ENCODE measurements around the gene UNC45B.

GRCh38 chr17:35121315-35121714, 26.3 kb upstream of the UNC45B start, which contains the start of gene FNDC8:
- TF ChIP-seq, protein P1, sequence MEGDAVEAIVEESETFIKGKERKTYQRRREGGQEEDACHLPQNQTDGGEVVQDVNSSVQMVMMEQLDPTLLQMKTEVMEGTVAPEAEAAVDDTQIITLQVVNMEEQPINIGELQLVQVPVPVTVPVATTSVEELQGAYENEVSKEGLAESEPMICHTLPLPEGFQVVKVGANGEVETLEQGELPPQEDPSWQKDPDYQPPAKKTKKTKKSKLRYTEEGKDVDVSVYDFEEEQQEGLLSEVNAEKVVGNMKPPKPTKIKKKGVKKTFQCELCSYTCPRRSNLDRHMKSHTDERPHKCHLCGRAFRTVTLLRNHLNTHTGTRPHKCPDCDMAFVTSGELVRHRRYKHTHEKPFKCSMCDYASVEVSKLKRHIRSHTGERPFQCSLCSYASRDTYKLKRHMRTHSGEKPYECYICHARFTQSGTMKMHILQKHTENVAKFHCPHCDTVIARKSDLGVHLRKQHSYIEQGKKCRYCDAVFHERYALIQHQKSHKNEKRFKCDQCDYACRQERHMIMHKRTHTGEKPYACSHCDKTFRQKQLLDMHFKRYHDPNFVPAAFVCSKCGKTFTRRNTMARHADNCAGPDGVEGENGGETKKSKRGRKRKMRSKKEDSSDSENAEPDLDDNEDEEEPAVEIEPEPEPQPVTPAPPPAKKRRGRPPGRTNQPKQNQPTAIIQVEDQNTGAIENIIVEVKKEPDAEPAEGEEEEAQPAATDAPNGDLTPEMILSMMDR (IDR thresholded peaks at IDR 0.05), result no peak
- TF ChIP-seq PRDM15 (CRISPR knock-in tag; IDR thresholded peaks at IDR 0.05), result no peak
- TF ChIP-seq FOXK1 (CRISPR knock-in tag; IDR thresholded peaks at IDR 0.05), result no peak
- no peak for TF ChIP-seq ZBTB43 (CRISPR knock-in tag; IDR thresholded peaks at IDR 0.05)
- TF ChIP-seq, protein P2, sequence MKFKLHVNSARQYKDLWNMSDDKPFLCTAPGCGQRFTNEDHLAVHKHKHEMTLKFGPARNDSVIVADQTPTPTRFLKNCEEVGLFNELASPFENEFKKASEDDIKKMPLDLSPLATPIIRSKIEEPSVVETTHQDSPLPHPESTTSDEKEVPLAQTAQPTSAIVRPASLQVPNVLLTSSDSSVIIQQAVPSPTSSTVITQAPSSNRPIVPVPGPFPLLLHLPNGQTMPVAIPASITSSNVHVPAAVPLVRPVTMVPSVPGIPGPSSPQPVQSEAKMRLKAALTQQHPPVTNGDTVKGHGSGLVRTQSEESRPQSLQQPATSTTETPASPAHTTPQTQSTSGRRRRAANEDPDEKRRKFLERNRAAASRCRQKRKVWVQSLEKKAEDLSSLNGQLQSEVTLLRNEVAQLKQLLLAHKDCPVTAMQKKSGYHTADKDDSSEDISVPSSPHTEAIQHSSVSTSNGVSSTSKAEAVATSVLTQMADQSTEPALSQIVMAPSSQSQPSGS (CRISPR knock-in tag; IDR thresholded peaks at IDR 0.05; ENCODE audit: borderline replicate concordance, low read depth), result no peak
- TF ChIP-seq, protein P3, sequence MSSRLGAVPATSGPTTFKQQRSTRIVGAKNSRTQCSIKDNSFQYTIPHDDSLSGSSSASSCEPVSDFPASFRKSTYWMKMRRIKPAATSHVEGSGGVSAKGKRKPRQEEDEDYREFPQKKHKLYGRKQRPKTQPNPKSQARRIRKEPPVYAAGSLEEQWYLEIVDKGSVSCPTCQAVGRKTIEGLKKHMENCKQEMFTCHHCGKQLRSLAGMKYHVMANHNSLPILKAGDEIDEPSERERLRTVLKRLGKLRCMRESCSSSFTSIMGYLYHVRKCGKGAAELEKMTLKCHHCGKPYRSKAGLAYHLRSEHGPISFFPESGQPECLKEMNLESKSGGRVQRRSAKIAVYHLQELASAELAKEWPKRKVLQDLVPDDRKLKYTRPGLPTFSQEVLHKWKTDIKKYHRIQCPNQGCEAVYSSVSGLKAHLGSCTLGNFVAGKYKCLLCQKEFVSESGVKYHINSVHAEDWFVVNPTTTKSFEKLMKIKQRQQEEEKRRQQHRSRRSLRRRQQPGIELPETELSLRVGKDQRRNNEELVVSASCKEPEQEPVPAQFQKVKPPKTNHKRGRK (CRISPR knock-in tag; IDR thresholded peaks at IDR 0.05; ENCODE audit: borderline replicate concordance), result no peak
- TF ChIP-seq TCF7 (CRISPR knock-in tag; IDR thresholded peaks at IDR 0.05; ENCODE audit: low read depth), result no peak
